NCI-H1417 treated with DMSO at 0.1 percent for 48 hours (cell line): ENCODE measurements around the gene NCLN.
A peak's percentile ranks its signal among the peaks of the same experiment; 100 is the strongest.
"Not testable (repeated sequence)": the region's sequence is repeated elsewhere in the genome, so short reads cannot be mapped to it uniquely, and the experiment has no call there.

ENCODE experiments used
- DNase-seq: peaks from one replicate; lab custom pipeline; 2025; lab: John Stamatoyannopoulos, UW

The NCLN gene

GRCh38 chr19:3185461-3186159 is at the start of gene NCLN:
NCLN (plus strand) TSS chr19:3185930; CDS start chr19:3186031, 101 bp downstream.
- DNase-seq = peak; percentile 99

- no peak for DNase-seq
These were observed 49.6 kb upstream of the NCLN start, which contains the start of gene GNA15 for GRCh38 chr19:3135961-3136683. GNA15 (plus strand) TSS chr19:3136033; CDS start chr19:3136451, 418 bp downstream.

GRCh38 chr19:3136684-3137055 is 49.1 kb upstream of the NCLN start:
- no peak for DNase-seq

- DNase-seq = no peak
These were observed 48.6 kb upstream of the NCLN start for GRCh38 chr19:3137119-3137518.

GRCh38 chr19:3138268-3138667 is 47.5 kb upstream of the NCLN start:
- DNase-seq = no peak

- no peak for DNase-seq
These were observed 45.1 kb upstream of the NCLN start for GRCh38 chr19:3140667-3141038.

GRCh38 chr19:3142292-3142670 is 43.4 kb upstream of the NCLN start:
- DNase-seq = no peak

- no peak for DNase-seq
These were observed 42.9 kb upstream of the NCLN start for GRCh38 chr19:3142781-3143337.

- no peak for DNase-seq
These were observed 39.6 kb upstream of the NCLN start for GRCh38 chr19:3145909-3146676.

- DNase-seq = no peak
These were observed 39.0 kb upstream of the NCLN start for GRCh38 chr19:3146677-3147100.

GRCh38 chr19:3148503-3148902 is 37.2 kb upstream of the NCLN start:
- no peak for DNase-seq

- DNase-seq = no peak
These were observed 36.6 kb upstream of the NCLN start for GRCh38 chr19:3149089-3149488.

- DNase-seq = no peak
These were observed 35.9 kb upstream of the NCLN start for GRCh38 chr19:3149526-3150505.

GRCh38 chr19:3150739-3151329 is 34.9 kb upstream of the NCLN start:
- DNase-seq = no peak

- DNase-seq = no peak
These were observed 33.9 kb upstream of the NCLN start for GRCh38 chr19:3151563-3152418.

GRCh38 chr19:3152419-3152780 is 33.3 kb upstream of the NCLN start:
- no peak for DNase-seq

- DNase-seq = no peak
These were observed 32.2 kb upstream of the NCLN start for GRCh38 chr19:3153286-3154230.

- not testable (repeated sequence) for DNase-seq
These were observed 31.3 kb upstream of the NCLN start for GRCh38 chr19:3154447-3154846.
